SK-N-SH (cell line): ENCODE measurements around the gene ELMO1.

Experiments
- CTCF ChIP-seq: fragments of 200-600 bp; sonication (generic); IDR thresholded peaks from 2 replicates; pipeline ENCODE4 v1.6.1; 2017; ENCODE audit warnings: antibody characterized with exemption, mild to moderate bottlenecking, moderate library complexity
- EP300 ChIP-seq, 2 experiments: IDR thresholded peaks; 2 replicates each; pipeline versions ENCODE4 v1.4.0 to v1.6.1; 2012; ENCODE audit warnings: borderline replicate concordance in 1 of 2, low read depth in 1 of 2, low read length in 1 of 2
- FOXJ3 ChIP-seq: sonication (generic); formaldehyde crosslinking; IDR thresholded peaks from 2 replicates; pipeline ENCODE4 v1.5.1; 2020; ENCODE audit warnings: mild to moderate bottlenecking, missing genetic modification reagents
- GABPA ChIP-seq: IDR thresholded peaks from 2 replicates; pipeline ENCODE4 v1.4.0; 2012; ENCODE audit warnings: low read depth, mild to moderate bottlenecking
- GATA2 ChIP-seq: sonication (generic); formaldehyde crosslinking; IDR thresholded peaks from 2 replicates; pipeline ENCODE4 v1.5.0; 2020; ENCODE audit warnings: mild to moderate bottlenecking, missing genetic modification reagents
- IRF3 ChIP-seq: fragments of 150-350 bp; IDR thresholded peaks from 2 replicates; pipeline ENCODE4 v1.6.1; 2016; ENCODE audit warnings: mild to moderate bottlenecking, low read depth, low read length
- JUND ChIP-seq: IDR thresholded peaks from 2 replicates; pipeline ENCODE4 v1.4.0; 2012
- MAX ChIP-seq: IDR thresholded peaks from 2 replicates; pipeline ENCODE4 v1.4.0; 2012; ENCODE audit warnings: low read depth
- NRF1 ChIP-seq: IDR thresholded peaks from 2 replicates; pipeline ENCODE4 v1.6.1; 2012; ENCODE audit warnings: low read depth, mild to moderate bottlenecking, low read length
- RCOR1 ChIP-seq: fragments of 150-350 bp; IDR thresholded peaks from 2 replicates; pipeline ENCODE4 v1.6.1; 2017; ENCODE audit warnings: antibody characterized with exemption, low read length
- RFX5 ChIP-seq: IDR thresholded peaks from 2 replicates; pipeline ENCODE4 v1.6.1; 2012; ENCODE audit warnings: mild to moderate bottlenecking, improper control_type of control experiment, low read length
- RXRA ChIP-seq: IDR thresholded peaks from 2 replicates; pipeline ENCODE4 v1.4.0; 2012; ENCODE audit warnings: low read depth, mild to moderate bottlenecking, borderline replicate concordance
- TAF1 ChIP-seq: IDR thresholded peaks from 2 replicates; pipeline ENCODE4 v1.6.1; 2012; ENCODE audit warnings: low read depth, mild to moderate bottlenecking, low read length, moderate library complexity, borderline replicate concordance
- ZBTB33 ChIP-seq: IDR thresholded peaks from 2 replicates; pipeline ENCODE4 v1.4.0; 2012; ENCODE audit warnings: low read depth, borderline replicate concordance

GRCh38 chr7:36995776-36996175, 452.9 kb downstream of the ELMO1 start:
- TF ChIP-seq RCOR1 (no peak), MAX (no peak), RFX5 (no peak), CTCF (no peak), GABPA (no peak), RXRA (no peak), EP300 (IDR thresholded peaks at IDR 0.05; ENCODE audit: borderline replicate concordance in 1 of 2, low read depth in 1 of 2, low read length in 1 of 2) (no peak), IRF3 (no peak), NRF1 (no peak), TAF1 (no peak), ZBTB33 (no peak), GATA2 (CRISPR knock-in tag) (no peak), JUND (no peak), FOXJ3 (CRISPR knock-in tag) (no peak)
